UCSD-AML1 (cell line): ENCODE measurements around the gene REV1.
"Not testable (repeated sequence)": the region's sequence is repeated elsewhere in the genome, so short reads cannot be mapped to it uniquely, and the experiment has no call there.

Source experiments
- DNase-seq: peaks from one replicate; lab custom pipeline; 2025; ENCODE audit not compliant: unreplicated experiment; lab: John Stamatoyannopoulos, UW

REV1 gene

DNA sequence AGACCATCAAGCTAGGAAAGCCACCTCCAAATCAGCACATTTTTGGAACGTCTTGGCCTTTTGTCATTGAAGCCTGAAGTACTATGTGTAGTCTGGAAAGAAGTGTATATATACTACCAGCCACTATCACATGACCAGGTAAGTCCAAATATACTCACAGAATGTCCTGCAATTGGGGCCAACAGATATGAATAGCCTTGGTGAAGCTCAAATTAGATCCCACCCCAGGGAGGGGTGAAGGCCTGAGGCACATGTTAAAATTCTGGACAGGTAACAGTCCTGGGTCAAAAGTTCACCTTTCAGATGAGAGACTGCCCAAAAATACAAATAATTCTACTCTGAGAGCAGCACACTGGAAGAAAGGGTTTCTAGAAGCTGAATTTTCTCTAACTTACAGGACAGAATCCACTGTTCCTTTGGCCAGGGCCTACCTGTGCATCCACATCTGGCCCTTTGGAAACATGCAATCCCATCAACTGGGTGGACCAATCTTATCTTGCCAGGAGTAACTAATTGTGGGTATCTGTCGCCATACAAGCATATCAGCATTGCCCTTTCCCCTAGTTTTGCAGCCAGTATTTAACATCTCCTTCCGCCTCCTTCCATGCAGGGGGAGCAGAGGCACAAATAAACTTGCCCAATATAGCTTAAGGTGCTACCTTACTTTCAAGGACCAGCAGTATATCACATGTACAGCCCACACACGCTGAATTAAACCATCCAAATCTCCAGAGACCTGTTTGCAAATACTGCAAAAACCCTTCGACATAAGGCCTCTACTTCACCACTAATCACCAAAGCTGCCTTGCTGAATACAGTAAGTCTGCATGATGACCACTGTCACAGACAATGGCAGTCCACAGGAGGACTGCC is 84.8 kb downstream of the REV1 start:
- no peak for DNase-seq

DNA sequence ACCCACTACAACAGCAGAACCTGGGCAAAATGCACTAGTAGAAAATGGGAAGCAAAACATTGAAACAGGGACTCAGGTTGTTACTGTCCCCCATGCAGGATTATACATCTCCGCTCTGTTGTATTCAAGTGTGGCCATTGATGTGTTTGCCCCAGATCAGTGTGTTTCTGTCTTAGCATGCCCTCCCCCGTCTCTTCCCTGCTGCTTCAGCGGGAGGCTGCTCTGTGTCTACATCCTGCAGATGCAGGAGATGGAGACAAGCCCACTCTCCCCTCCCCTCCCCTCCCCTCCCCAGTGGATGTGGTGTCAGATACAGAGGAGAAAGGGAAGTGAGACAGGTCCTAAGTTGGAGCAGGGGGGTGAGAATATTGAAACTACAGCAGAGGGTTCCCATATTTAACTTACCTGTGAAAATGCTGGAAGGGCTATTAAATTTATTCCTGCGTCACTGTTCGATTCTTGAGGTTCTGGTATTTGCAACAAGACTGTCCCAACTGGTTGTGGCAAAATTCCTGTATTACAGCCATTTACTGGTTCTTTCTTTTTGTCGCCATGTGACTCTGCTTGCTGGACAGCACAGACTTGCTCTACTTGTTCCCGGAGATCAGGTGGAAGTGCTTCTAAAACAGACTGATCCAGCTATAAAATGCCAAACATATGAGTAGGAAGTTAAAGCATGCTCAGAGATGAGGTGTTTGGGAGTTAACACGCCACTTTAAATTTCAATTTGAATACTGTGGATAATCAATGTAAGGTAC is 85.6 kb downstream of the REV1 start:
- peak; percentile 37 for DNase-seq

DNA sequence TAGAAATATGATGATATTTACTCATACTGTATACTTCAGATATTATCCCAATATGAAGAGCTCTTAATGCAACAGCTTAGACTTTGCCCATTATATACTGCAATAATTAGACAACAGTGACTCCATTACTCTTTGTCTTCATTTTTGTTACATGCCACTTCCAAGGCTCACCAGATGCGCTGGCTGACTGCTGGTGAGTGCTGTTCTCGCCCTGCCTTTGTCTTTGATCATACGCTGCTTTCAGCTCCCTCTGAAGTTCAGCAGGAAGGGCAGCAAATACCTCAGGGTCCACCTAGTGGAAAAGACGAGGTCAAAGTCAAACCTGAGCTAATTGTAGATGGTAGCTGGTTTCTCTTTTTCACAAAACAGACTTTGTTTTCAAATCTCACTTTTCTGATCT is 86.3 kb downstream of the REV1 start:
- no peak for DNase-seq

DNA sequence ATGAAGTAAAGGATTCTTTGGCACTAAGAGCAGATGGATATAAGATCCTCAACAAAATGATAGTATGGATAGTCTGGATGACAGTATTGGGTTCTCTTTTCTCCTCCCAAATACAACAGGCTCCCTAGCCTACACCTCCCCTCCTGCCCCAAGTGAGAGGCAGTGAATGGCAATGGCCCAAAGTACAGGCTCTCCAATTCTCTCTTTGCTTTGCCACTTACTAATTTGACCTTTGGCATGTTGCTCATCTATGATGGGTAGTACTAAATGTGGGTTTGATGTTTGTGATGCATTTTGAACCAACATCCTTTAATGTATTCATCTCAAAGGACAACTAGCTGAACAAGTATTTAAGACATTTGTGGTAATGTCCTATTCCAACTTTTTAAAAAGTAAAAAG is 86.7 kb downstream of the REV1 start:
- no peak for DNase-seq

DNA sequence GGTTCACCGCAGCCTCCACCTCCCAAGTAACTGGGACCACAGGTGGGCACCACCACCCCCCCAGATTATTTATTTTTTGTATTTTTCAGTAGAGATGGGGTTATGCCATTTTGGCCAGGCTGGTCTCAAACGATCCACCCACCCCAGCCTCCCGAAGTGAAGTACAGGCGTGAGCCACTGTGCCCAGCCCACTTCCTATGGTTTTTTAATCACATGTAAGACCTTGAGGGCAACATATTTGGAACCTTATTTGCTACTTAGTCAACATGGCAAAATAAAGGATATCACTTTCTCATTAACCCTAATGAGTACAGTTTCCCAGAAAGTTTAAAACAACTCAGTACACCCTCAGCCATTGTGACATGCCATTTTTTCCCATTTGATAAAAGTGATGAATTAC is 88.0 kb downstream of the REV1 start:
- no peak for DNase-seq

DNA sequence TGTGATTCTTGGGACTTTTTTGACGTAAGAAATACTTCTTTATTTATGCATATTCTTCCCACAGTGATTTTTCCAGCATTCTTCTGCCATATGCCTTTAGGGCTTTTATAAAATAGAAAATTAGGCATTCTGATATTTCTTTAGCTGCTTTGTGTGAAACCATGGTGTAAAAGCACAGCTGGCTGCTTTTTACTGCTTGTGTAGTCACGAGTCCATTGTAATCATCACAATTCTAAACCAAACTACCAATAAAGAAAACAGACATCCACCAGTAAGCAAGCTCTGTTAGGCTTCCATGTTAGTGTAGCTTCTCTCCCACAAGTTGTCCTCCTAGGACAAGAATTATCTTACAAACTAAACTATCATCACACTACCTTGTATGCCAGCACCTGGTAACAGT is 90.0 kb downstream of the REV1 start:
- no peak for DNase-seq

DNA sequence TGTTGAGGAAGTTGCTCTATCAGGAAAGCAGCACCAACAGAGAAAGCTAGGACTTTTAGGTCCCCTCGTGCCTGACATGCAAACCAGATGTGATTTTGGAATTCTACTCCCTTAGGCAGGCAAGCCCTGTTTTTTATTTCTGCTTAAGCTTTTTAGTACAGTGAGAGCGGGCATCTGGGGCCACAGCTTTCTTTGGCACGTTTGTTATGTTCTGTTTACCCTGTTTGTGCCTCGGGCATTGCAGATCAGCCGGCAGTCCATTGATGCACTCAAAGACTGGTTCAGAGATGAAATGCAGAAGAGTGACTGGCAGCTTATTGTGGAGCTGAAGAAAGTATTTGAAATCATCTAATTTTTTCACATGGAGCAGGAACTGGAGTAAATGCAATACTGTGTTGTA is 90.8 kb downstream of the REV1 start:
- no peak for DNase-seq

DNA sequence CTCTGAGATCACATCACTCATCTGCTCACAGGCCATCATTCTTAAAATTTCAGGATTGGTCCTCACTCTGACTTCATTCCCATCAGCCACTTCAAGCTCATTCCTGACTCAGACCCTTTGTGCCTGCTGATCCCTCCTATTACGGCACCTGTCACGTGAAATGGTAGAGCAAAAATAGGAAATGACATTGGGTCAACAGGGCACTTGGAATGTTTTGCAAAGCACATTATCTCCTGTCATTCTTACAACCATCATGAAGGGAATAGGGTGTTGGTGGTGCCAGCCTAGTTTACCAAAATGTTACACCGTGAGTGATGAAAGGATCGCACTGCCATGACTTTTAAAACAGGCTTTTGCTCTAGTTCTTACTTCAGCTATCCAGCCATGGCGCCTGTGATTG is 91.5 kb downstream of the REV1 start:
- DNase-seq = no peak

DNA sequence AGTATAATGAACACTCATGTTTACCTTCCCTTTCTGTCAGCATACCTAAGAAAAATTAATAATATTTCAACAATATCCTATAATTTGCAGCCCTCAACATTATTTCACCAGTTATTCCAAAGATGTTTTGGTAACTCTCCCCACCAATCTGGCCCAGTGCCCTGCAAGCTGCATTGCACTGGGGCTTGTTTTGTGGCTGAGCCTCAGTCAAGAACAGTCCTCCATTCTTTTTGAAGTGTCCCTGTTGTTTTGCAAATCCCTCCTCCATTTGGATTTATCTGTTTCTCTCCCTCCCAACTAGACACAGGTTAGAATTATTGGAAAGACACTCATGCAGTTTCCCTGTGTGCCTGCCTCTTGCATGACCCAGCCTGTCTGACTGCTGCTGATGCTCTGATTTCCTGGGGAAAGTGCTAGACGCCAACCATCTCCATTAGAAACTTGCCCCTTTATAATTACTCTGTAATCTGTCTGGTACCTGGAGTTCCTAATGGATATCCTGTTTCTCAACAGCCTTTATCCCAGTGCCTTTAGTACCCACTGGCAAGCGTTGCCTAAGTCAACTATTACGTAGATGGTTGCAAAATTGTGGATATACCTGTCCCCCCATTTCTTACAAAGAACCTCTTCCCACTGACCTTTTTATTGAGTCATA is 92.4 kb downstream of the REV1 start:
- no peak for DNase-seq

DNA sequence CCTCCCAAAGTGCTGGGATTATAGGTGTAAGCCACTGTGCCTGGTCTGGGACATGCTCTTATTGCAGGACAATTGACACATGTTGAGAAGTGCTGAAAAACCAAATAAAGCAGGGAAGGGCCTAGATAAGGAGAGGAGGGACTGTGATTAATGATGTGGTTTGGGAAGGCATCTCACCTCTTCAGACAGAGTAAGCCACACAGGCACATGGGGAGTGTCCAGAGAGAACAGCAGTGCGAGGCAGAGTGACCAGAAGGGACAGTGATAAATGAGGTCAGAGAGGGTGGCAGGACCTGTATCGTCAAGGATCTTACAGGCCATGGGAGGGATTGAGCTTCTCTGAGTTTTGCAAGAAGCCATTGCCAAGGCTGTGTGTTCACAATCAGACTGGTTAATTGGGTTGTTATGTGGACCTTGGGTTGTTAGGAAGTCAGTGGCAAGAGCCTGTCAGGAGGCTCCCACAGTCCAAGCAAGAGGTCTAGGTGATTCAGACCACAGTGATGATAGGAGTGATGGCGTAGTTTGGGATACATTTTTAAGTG is 94.2 kb downstream of the REV1 start:
- no peak for DNase-seq

DNA sequence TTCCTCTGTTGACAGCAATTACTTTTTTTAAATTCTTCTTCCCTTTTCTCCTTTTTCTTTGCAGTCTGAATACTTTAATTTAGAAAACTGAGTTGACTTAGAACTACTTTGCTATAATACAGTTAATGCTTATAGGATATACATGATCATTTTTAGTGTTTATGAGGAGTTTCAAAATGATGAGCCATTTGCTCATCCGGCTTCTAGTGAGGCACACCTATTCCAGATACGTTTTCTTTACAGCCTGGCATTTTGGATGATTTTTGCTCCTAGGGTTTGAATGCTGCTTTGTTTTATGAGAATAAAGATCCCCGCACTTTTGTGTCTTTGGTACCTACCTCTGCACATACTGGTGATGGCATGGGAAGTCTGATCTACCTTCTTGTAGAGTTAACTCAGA is 99.9 kb downstream of the REV1 start:
- no peak for DNase-seq

DNA sequence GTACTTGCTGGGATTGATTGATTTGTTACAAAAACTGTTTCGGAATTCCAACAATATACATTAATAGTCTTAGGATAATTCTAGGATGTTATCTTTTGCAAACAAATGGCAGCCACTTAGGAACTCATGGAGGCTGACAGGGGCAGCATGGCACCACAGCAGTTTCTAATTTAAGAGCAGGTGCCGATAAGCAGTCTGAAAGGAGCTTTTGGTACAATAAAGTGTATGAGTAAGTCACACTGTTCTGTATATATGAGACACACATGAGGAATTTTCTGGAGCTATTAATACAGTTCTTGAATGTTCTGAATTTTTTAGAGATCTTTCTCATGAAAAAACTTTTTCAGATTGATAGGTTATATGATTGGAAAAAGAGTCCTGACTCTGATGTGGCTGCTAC is 100.4 kb downstream of the REV1 start:
- DNase-seq = no peak

DNA sequence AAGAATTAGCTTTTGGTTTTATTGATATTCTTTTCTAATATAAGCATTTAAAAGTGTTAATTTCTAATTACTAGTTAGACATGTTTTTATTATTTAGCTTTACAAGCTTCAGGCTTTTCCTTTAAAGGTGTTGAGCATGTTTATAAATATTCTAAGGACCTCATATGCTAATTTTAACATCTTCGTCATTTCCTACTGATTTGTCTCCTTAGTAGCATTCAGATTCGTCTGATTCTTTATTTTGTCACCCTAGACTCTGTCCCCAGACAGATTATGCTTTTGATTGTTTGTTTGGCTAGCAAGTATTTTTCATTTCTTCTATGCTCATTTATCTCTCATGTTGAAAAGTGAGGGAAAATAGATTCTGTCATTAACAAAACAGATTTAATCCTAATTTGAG is 100.9 kb downstream of the REV1 start:
- DNase-seq = no peak

DNA sequence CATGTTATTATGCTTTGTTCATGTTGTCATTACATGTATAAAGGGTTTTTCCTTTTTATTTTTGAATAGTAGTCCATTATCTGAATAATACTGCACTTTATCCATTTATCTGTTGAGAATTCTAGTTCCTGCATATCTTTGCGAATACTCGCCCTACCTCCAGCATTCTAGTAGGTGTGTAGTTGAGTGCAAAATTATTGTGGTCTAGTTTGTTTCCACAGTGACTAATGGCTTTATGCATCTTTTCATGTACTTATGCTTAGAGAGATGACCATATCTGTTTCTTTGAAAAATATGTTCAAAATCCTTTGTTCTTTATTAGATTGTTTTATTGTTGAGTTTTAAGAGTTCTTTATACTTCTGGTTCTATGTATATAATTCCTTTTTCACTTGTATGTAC is 103.8 kb downstream of the REV1 start:
- no peak for DNase-seq

DNA sequence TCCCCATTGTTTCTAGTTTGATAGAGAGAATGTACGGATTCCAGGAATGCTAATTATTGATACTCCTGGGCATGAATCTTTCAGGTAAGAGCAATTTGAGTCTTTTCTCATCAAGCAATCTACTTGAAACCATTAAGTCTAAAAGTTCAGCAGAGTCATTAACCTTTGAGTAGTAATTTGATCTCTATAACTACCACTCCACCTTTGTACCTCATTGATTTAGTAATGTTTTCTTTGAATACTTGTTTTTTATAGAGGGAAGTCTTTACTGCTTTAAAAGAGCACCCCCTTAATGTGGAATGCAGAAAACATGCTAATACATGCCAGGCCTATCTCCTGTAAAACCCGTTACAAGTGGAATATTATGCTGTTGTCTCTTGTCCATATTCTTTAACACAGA is 107.7 kb downstream of the REV1 start:
- DNase-seq = no peak

DNA sequence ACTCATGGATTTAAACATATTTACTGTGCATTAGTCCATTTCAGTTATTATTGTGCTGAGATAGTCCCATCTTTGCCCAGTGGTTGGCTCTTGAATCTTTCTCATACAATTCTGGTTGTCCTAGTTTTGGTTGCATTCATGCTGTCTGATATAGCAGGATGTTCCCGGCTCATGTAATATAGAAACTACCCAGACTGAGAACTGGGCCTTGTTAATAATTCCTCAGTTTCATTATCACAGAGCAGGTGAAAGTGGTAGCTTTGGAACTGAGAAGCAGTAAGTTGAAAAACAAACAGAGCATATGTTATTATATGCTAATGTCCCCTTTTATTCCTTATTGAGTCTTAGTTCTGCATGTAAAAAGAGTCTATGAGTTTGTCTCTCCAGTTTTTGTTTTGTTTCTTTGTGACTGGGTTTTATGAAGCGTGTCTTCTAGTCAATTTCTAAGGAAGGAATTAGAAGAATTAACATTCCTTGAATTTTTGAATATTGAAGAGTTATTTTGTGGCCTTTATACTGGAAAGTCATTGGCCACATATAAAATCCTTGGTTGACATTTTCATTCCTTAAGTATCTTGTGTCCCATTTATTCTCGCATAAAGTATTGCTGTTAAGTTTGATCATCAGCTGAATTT is 109.3 kb downstream of the REV1 start:
- DNase-seq = no peak

DNA sequence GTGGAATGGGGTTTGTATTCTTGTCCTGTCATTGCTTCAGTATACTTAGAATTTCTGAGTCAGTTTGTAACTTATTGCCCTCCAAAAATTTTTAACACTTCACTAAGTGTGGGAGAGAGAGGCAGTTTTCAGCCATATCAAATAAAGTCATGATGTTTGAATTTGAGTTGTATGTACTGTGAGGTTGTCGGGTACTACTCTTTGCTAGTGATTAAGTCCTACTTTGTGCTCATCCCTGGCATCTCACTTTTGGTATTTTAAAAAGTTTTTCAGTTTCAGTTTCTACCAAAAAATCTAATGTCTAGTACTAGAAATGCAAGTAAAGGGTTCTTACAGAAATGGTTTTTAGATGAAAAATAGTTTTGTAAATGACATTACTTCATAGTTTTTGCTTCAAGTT is 111.9 kb downstream of the REV1 start:
- no peak for DNase-seq

DNA sequence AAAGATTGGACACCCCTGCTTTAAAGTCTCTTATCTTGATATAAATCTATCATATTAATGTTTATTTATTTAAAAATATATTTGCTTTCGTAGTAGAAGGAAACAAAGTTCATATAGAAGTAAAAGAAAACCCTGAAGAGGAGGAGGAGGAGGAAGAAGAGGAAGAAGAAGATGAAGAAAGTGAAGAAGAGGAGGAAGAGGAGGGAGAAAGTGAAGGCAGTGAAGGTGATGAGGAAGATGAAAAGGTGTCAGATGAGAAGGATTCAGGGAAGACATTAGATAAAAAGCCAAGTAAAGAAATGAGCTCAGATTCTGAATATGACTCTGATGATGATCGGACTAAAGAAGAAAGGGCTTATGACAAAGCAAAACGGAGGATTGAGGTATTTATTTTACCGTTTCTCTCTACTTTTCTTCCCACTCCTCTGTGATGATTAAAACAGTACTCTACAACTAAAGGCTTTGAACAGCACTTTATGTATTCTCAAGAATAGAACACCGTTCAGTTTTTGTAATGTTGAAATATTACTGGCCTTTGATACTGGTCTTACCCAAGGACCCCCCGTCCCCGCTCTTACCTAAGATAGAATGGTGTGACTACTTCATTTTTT is 113.5 kb downstream of the REV1 start:
- DNase-seq = no peak

DNA sequence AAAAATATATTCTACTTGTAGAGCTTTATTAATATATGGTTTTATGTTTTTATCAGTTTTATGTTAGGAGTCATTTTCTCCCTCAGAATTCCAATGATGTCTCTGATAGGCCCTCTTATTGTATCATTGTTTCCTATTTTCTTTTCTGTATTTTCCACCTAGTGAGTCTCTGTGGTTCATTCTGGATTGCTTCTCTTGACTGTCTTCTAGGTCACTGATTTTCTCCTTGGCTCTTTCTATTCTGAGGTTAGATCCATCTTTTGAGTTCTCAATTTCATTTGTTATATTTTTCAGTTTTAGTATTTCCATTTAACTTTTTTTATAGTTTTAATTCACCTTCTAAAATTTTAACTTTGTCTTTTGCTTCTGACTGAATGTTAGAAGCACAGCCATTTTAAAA is 115.1 kb downstream of the REV1 start:
- no peak for DNase-seq

DNA sequence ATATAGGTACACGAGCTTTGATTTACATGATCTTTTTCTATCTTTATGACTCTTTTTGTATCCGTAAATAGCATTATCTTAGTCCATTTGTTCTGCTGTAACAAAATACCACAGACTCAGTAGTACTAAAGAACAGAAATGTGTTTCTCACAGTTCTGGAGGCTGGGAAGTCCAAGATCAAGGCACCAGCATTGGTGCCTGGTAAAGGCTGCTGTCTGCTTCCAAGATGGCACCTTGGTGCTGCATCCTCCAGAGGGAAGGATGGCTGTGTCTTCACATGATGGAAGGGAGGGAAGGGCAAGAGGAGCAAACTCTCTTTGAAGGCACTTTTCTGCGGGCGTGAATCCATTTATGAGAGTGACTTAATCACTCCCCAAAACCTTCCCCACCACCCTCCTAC is 116.7 kb downstream of the REV1 start:
- no peak for DNase-seq

DNA sequence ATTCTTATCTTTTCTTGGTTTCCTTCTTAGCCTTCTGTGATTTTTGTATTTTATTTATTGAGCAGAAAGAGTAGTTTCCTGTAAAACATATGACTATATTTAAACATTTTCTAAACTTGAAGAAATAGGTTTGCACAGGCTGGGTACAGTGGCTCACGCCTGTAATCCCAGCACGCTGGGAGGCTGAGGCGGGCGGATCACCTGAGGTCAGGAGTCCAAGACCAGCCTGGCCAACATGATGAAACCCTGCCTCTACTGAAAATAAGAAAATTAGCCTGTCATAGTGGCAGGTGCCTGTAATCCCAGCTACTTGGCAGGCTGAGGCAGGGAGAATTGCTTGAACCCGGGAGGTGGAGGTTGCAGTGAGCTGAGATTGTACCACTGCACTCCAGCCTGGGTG is 121.0 kb downstream of the REV1 start:
- not testable (repeated sequence) for DNase-seq
